Activated CD4-positive, alpha-beta T cell treated with anti-CD3 and anti-CD28 coated beads, Interleukin-2, amount 10 ng/mL, durations not matched to agents 24 days and 14 days (primary cell): ENCODE results near the gene GALNT15. TPM values are rescaled to one million over a fixed set of nuclear protein-coding genes. Genes with fewer than 3 reads are reported as not detected.

Experiments
- DNase-seq: peaks from one replicate; pipeline ENCODE4 v3.0.0; 2022
- H3K27ac Mint-ChIP-seq: one replicate; pipeline ENCODE4 v1.8.0; 2022; ENCODE audit warnings: mild to moderate bottlenecking, mixed read lengths
- H3K27me3 Mint-ChIP-seq: one replicate; pipeline ENCODE4 v1.8.0; 2022; ENCODE audit warnings: mixed read lengths
- H3K36me3 Mint-ChIP-seq: one replicate; pipeline ENCODE4 v1.8.0; 2022; ENCODE audit warnings: low read depth, mild to moderate bottlenecking, mixed read lengths
- H3K4me1 Mint-ChIP-seq: one replicate; pipeline ENCODE4 v1.8.0; 2021; ENCODE audit warnings: mixed read lengths
- H3K4me3 Mint-ChIP-seq: one replicate; pipeline ENCODE4 v1.8.0; 2022; ENCODE audit warnings: mild to moderate bottlenecking, moderate library complexity, mixed read lengths
- H3K9me3 Mint-ChIP-seq: one replicate; pipeline ENCODE4 v1.8.0; 2021; ENCODE audit warnings: mixed read lengths
- intact Hi-C: fragments of 100-400 bp; cut with micrococcal nuclease; formaldehyde crosslinking; loops from one replicate; pipeline ENCODE4 v1.15.1; 2023
- total RNA-seq: library from RNA; stranded (reverse); gene quantifications from 2 replicates; pipeline ENCODE4 v1.2.3, GENCODE V29; 2022

The GALNT15 gene
- total RNA-seq, 1 donor from 2014 or later = not detected

- Mint-ChIP-seq H3K27ac (no peak overlapping the region), H3K9me3 (no peaks in the 10 kb centered on the region), H3K27me3 (peaks cover under 1% of the 10 kb centered on the region), H3K4me1 (peaks cover 16% of the 10 kb centered on the region), H3K36me3 (no peaks in the 10 kb centered on the region), H3K4me3 (no peak overlapping the region)
- intact Hi-C loops = no loop called here
- no peak for DNase-seq
Measured at GRCh38 chr3:16207031-16207430, 32.6 kb downstream of the GALNT15 start.

- no peak overlapping the region for H3K27ac Mint-ChIP-seq
- intact Hi-C loops = no loop called here
- H3K9me3 Mint-ChIP-seq = no peaks in the 10 kb centered on the region
- H3K27me3 Mint-ChIP-seq = no peaks in the 10 kb centered on the region
- no peak for DNase-seq
- peaks cover 4% of the 10 kb centered on the region for H3K4me1 Mint-ChIP-seq
- H3K4me3 Mint-ChIP-seq = no peak overlapping the region
- H3K36me3 Mint-ChIP-seq = no peaks in the 10 kb centered on the region
Measured at GRCh38 chr3:16211176-16211904, 36.9 kb downstream of the GALNT15 start.

DNA sequence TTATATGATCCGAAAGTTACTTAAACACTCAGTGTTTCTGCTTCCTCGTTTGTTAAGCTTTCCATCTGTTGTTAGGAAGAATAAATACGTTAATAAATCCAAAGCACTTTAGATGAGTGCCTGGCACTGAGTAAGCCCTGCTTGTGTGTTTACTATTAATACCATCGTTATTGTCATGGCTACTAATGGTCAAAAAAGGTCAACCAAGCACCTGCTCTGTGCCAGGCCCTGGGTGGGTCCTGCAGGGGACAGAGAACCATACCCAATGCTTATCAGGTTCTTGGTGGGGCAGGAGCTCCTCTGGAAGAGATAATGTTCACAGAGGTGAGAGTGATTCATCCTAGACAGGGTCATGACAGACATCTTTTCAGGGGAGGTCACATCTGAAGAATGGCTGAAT lies 39.9 kb downstream of the GALNT15 start:
- intact Hi-C loops = no loop called here
- H3K4me1 Mint-ChIP-seq = peaks cover 2% of the 10 kb centered on the region

DNA sequence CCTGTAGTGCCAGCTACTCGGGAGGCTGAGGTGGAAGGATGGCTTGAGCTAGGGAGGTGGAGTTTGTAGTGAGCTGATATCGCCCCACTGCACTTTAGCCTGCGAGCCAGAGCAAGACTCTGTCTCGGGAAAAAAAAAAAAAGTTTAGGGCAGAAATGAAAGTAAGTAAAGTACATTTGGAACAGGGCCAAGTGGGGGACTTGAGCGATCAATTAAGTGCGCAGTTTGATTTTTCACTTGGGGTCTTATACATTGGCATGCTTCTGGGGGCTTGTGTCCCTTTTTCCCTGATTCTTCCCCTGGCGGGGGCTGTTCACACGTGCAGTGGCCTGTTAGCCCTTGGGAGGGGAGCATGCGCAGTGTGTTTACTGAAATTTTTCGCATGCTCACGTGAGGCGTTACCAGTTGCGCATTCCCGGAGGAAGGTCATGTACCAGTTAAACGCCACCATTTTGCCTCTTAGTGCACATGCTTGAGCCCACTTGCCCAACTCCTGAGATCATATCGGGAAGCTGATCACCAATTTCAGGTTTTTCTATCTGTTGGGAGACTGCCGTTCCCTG lies 42.0 kb downstream of the GALNT15 start:
- H3K9me3 Mint-ChIP-seq = no peaks in the 10 kb centered on the region
- H3K4me3 Mint-ChIP-seq = no peak overlapping the region
- H3K4me1 Mint-ChIP-seq = peaks cover 2% of the 10 kb centered on the region
- H3K27me3 Mint-ChIP-seq = peaks cover 3% of the 10 kb centered on the region
- no peak overlapping the region for H3K27ac Mint-ChIP-seq
- no peak for DNase-seq
- intact Hi-C loops = no loop called here
- no peaks in the 10 kb centered on the region for H3K36me3 Mint-ChIP-seq

More for the DNA sequence above, 39.9 kb downstream of the GALNT15 start:
- Mint-ChIP-seq H3K27ac (no peak overlapping the region), H3K27me3 (peaks cover 3% of the 10 kb centered on the region), H3K36me3 (no peaks in the 10 kb centered on the region), H3K9me3 (no peaks in the 10 kb centered on the region), H3K4me3 (no peak overlapping the region)
- DNase-seq = no peak

- H3K27me3 Mint-ChIP-seq = peaks cover 3% of the 10 kb centered on the region
- no peak overlapping the region for H3K4me3 Mint-ChIP-seq
- no peaks in the 10 kb centered on the region for H3K9me3 Mint-ChIP-seq
- no peak for DNase-seq
- peaks cover 2% of the 10 kb centered on the region for H3K4me1 Mint-ChIP-seq
- H3K36me3 Mint-ChIP-seq = no peaks in the 10 kb centered on the region
- H3K27ac Mint-ChIP-seq = no peak overlapping the region
- intact Hi-C loops = no loop called here
Measured at GRCh38 chr3:16219777-16220176, 45.3 kb downstream of the GALNT15 start.

- Mint-ChIP-seq H3K4me3 (no peak overlapping the region), H3K27me3 (peaks cover 3% of the 10 kb centered on the region), H3K9me3 (peaks cover 4% of the 10 kb centered on the region), H3K27ac (no peak overlapping the region), H3K36me3 (no peaks in the 10 kb centered on the region), H3K4me1 (peaks cover 2% of the 10 kb centered on the region)
- no peak for DNase-seq
- intact Hi-C loops = no loop called here
Measured at GRCh38 chr3:16221990-16222389, 47.5 kb downstream of the GALNT15 start.

GRCh38 chr3:16222547-16222946 lies 48.1 kb downstream of the GALNT15 start:
- H3K4me1 Mint-ChIP-seq = peaks cover 2% of the 10 kb centered on the region
- H3K9me3 Mint-ChIP-seq = peaks cover 4% of the 10 kb centered on the region
- DNase-seq = no peak
- no peak overlapping the region for H3K27ac Mint-ChIP-seq
- H3K4me3 Mint-ChIP-seq = no peak overlapping the region
- H3K27me3 Mint-ChIP-seq = peaks cover under 1% of the 10 kb centered on the region
- no peaks in the 10 kb centered on the region for H3K36me3 Mint-ChIP-seq
- intact Hi-C loops = no loop called here

DNA sequence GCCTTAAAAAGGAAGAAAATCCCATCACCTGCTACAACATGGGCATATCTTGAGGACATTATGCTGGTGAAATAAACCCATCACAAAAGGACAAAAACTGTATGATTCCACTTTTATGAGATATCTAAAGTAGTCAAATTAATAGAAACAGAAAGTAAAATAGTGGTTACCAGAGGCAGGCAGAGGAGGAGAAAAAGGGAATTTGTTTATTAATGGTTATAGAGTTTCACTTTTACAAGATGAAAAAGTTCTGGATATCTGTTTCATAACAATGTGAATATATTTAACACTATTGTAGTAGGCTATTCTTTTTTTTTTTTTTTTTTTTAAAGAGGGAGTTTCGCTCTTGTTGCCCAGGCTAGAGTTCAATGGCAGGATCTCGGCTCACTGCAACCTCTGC lies 49.8 kb downstream of the GALNT15 start:
- no peak overlapping the region for H3K27ac Mint-ChIP-seq
- H3K4me1 Mint-ChIP-seq = peaks cover 2% of the 10 kb centered on the region
- intact Hi-C loops = no loop called here
- H3K9me3 Mint-ChIP-seq = peaks cover 4% of the 10 kb centered on the region
- no peak overlapping the region for H3K4me3 Mint-ChIP-seq
- DNase-seq = no peak
- no peaks in the 10 kb centered on the region for H3K36me3 Mint-ChIP-seq
- H3K27me3 Mint-ChIP-seq = no peaks in the 10 kb centered on the region

DNA sequence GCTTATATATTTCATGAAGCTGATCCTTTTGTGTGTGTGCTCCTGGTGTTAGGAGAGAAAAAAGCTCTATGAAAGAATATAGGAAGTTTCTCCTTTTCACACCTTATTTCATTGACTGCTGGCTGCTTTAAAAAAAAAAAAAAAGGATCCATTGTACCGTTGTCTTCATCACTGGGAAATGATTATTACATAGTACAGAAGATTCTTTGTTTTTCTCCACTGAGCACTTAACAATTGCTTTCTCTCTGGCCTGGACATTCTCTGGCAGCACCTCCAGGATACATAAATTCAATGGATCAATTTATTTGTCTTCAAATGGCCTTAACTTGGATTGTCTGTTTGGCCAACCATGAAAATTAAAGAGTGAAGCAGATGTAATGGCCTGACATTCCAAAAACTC lies 53.1 kb downstream of the GALNT15 start:
- intact Hi-C loops = no loop called here
- Mint-ChIP-seq H3K4me3 (no peak overlapping the region), H3K9me3 (peaks cover 4% of the 10 kb centered on the region), H3K27me3 (peaks cover 5% of the 10 kb centered on the region), H3K36me3 (no peaks in the 10 kb centered on the region), H3K4me1 (peaks cover 2% of the 10 kb centered on the region), H3K27ac (no peak overlapping the region)
- no peak for DNase-seq

DNA sequence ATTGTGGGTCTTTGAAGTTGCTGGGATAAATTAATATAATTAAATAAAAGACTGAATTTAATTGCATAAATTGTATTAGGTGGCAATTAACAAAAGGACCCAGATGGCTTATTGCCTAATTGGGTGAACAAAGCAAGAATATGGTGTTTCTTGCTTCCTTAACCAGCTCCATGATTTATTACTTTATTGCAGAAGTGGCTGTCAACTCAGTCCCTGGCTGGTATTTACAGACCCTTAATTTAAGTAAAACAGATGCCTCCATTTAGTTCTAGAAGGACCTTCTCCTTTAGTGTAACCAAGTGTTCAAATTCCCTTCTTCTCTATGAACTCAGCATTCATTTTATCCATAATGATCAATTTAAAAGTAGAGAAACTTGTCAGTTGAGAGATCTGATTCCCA lies 55.2 kb downstream of the GALNT15 start:
- intact Hi-C loops = no loop called here
- no peak for DNase-seq
- H3K4me3 Mint-ChIP-seq = no peak overlapping the region
- H3K27me3 Mint-ChIP-seq = peaks cover 9% of the 10 kb centered on the region
- peaks cover 8% of the 10 kb centered on the region for H3K9me3 Mint-ChIP-seq
- peaks cover 1% of the 10 kb centered on the region for H3K4me1 Mint-ChIP-seq
- H3K36me3 Mint-ChIP-seq = no peaks in the 10 kb centered on the region
- H3K27ac Mint-ChIP-seq = no peak overlapping the region

GRCh38 chr3:16231983-16232382 lies 57.5 kb downstream of the GALNT15 start:
- no peak overlapping the region for H3K4me3 Mint-ChIP-seq
- peaks cover 9% of the 10 kb centered on the region for H3K27me3 Mint-ChIP-seq
- no peak for DNase-seq
- H3K4me1 Mint-ChIP-seq = peaks cover 1% of the 10 kb centered on the region
- no peak overlapping the region for H3K27ac Mint-ChIP-seq
- peaks cover 4% of the 10 kb centered on the region for H3K9me3 Mint-ChIP-seq
- intact Hi-C loops = no loop called here
- H3K36me3 Mint-ChIP-seq = no peaks in the 10 kb centered on the region

- intact Hi-C loops = no loop called here
- Mint-ChIP-seq H3K9me3 (peaks cover 4% of the 10 kb centered on the region), H3K4me3 (no peak overlapping the region), H3K4me1 (peaks cover 1% of the 10 kb centered on the region), H3K36me3 (no peaks in the 10 kb centered on the region), H3K27ac (no peak overlapping the region), H3K27me3 (peaks cover 9% of the 10 kb centered on the region)
- no peak for DNase-seq
Measured at GRCh38 chr3:16233806-16234205, 59.3 kb downstream of the GALNT15 start.

- no peaks in the 10 kb centered on the region for H3K36me3 Mint-ChIP-seq
- H3K4me3 Mint-ChIP-seq = no peak overlapping the region
- peaks cover 1% of the 10 kb centered on the region for H3K4me1 Mint-ChIP-seq
- intact Hi-C loops = no loop called here
- H3K27me3 Mint-ChIP-seq = peaks cover 9% of the 10 kb centered on the region
- DNase-seq = no peak
- peaks cover 4% of the 10 kb centered on the region for H3K9me3 Mint-ChIP-seq
- no peak overlapping the region for H3K27ac Mint-ChIP-seq
Measured at GRCh38 chr3:16234281-16234680, 59.8 kb downstream of the GALNT15 start.

- H3K27ac Mint-ChIP-seq = no peak overlapping the region
- intact Hi-C loops = no loop called here
- H3K36me3 Mint-ChIP-seq = no peaks in the 10 kb centered on the region
- DNase-seq = no peak
- H3K27me3 Mint-ChIP-seq = peaks cover 4% of the 10 kb centered on the region
- H3K4me3 Mint-ChIP-seq = no peak overlapping the region
- peaks cover 7% of the 10 kb centered on the region for H3K4me1 Mint-ChIP-seq
- peaks cover 4% of the 10 kb centered on the region for H3K9me3 Mint-ChIP-seq
Measured at GRCh38 chr3:16236030-16236639, 61.7 kb downstream of the GALNT15 start.
